ENCODE results near the gene EYS. TPM values are rescaled to one million over a fixed set of nuclear protein-coding genes. Genes with fewer than 3 reads are reported as not detected.
A peak's percentile ranks its signal among the peaks of the same experiment; 100 is the strongest.

The EYS gene
- total and polyA plus RNA-seq, 2 of the 13 experiments (the other 11 are each of a cell fraction or from before 2014, with no cell fraction given): 0.04 to 0.07 TPM

GRCh38 chr6:64330694-64331307 is 1376.2 kb downstream of the EYS start:
- H3K79me2 ChIP-seq (ENCODE audit: insufficient read depth, low read length): no peaks in the 10 kb centered on the region
- H3K27me3 ChIP-seq (ENCODE audit: control insufficient read depth in 1 of 2, insufficient read depth in 2 of 2, low read length in 2 of 2): no peaks in the 10 kb centered on the region
- peak; percentile 99 for FAIRE-seq
- H3K4me2 ChIP-seq (ENCODE audit: low read depth, low read length): no peak overlapping the region
- no peak overlapping the region for H3K9ac ChIP-seq (ENCODE audit: insufficient read depth, low read depth, low read length)
- no peaks in the 10 kb centered on the region for H3K4me1 ChIP-seq (ENCODE audit: insufficient read depth, low read length)
- H3K4me3 ChIP-seq (replicated peaks in 1 of 3; ENCODE audit: insufficient read depth in 1 of 3, low read depth in 2 of 3, low read length in 3 of 3): no peak overlapping the region
- H4K20me1 ChIP-seq (ENCODE audit: insufficient read depth, low read length): no peaks in the 10 kb centered on the region
- WGBS (ENCODE audit: low lambda C conversion rate): 30% methylated on average over 5 of the region's 5 CpGs
- peak; percentile 55 for DNase-seq (ENCODE audit: low spot score)
- POLR2A ChIA-PET: no interaction called here
- CTCF ChIA-PET (ENCODE audit: low intra/inter-chr PET ratio, low total read pairs): interaction anchor here (1.5 to 4.7 kb wide), 3 partner anchors 50 to 408 kb away, joined by 11 to 61 read pairs (median 36); no protein-coding TSS in a partner anchor
- no peaks in the 10 kb centered on the region for H3K36me3 ChIP-seq (replicated peaks in 1 of 2; ENCODE audit: control insufficient read depth in 1 of 2, insufficient read depth in 2 of 2, low read length in 2 of 2)
- no TSS peak for BruUV-seq (replicated peaks)
- in situ Hi-C loops (cut with HindIII; ENCODE audit: extremely low pct_ligation_motif_present, low pct_unique_long_range_greater_than_20kb): loop anchor here (5.0 kb wide), 1 partner anchor 318 kb away; no protein-coding TSS in a partner anchor
- no peak overlapping the region for H3K27ac ChIP-seq (ENCODE audit: extremely low read length, insufficient read depth, low read length)
- ATAC-seq: peak; percentile 87
- no peak overlapping the region for H2AFZ ChIP-seq (ENCODE audit: low read length)
- intact Hi-C loops (cut with micrococcal nuclease; ENCODE audit: unreplicated experiment): loop anchor here (1.0 kb wide), 3 partner anchors 50 to 408 kb away; no protein-coding TSS in a partner anchor
- H3K9me3 ChIP-seq (ENCODE audit: low read length): no peaks in the 10 kb centered on the region
- TF ChIP-seq ARID3A (IDR thresholded peaks at IDR 0.05; ENCODE audit: low read depth, low read length): no peak
- TF ChIP-seq NR1H2 (CRISPR knock-in tag; IDR thresholded peaks at IDR 0.05; ENCODE audit: borderline replicate concordance, low read depth): no peak
- TF ChIP-seq ZNF691 (CRISPR knock-in tag; IDR thresholded peaks at IDR 0.05; ENCODE audit: borderline replicate concordance, low read depth): no peak
- 0 out of 2 replicates have a peak, but pooled peaks have one; percentile 42 for TF ChIP-seq IRF2 (CRISPR knock-in tag; IDR thresholded peaks at IDR 0.05)
- no peak for TF ChIP-seq ZNF207 (IDR thresholded peaks at IDR 0.05; ENCODE audit: borderline replicate concordance)
- no peak for TF ChIP-seq ZNF441 (CRISPR knock-in tag; IDR thresholded peaks at IDR 0.05; ENCODE audit: borderline replicate concordance)
- TF ChIP-seq ZBED4 (CRISPR knock-in tag; IDR thresholded peaks at IDR 0.05; ENCODE audit: borderline replicate concordance): peak; percentile 36; the same call in 1 of the 2 replicates
- TF ChIP-seq IRF1 (CRISPR knock-in tag; IDR thresholded peaks at IDR 0.05; ENCODE audit: low read depth): no peak
- no peak for TF ChIP-seq FOXK2 (IDR thresholded peaks at IDR 0.05)
- TF ChIP-seq ZNF260 (CRISPR knock-in tag; IDR thresholded peaks at IDR 0.05; ENCODE audit: borderline replicate concordance, low read depth): no peak
- TF ChIP-seq MEF2D (CRISPR knock-in tag; IDR thresholded peaks at IDR 0.05): no peak
- TF ChIP-seq ZBTB7B (CRISPR knock-in tag; IDR thresholded peaks at IDR 0.05): no peak
- no peak for TF ChIP-seq ZFYVE20 (CRISPR knock-in tag; IDR thresholded peaks at IDR 0.05; ENCODE audit: borderline replicate concordance, low read depth)
- peak; percentile 93 for TF ChIP-seq CTCF (CRISPR knock-in tag; IDR thresholded peaks at IDR 0.05)

Data from HepG2 (cell line).